NCI-H748 (cell line): Measurements from ENCODE around the gene RPTOR.

Source experiments
- DNase-seq: peaks from one replicate; lab custom pipeline; 2025; ENCODE audit not compliant: unreplicated experiment; lab: John Stamatoyannopoulos, UW

Gene RPTOR

DNA sequence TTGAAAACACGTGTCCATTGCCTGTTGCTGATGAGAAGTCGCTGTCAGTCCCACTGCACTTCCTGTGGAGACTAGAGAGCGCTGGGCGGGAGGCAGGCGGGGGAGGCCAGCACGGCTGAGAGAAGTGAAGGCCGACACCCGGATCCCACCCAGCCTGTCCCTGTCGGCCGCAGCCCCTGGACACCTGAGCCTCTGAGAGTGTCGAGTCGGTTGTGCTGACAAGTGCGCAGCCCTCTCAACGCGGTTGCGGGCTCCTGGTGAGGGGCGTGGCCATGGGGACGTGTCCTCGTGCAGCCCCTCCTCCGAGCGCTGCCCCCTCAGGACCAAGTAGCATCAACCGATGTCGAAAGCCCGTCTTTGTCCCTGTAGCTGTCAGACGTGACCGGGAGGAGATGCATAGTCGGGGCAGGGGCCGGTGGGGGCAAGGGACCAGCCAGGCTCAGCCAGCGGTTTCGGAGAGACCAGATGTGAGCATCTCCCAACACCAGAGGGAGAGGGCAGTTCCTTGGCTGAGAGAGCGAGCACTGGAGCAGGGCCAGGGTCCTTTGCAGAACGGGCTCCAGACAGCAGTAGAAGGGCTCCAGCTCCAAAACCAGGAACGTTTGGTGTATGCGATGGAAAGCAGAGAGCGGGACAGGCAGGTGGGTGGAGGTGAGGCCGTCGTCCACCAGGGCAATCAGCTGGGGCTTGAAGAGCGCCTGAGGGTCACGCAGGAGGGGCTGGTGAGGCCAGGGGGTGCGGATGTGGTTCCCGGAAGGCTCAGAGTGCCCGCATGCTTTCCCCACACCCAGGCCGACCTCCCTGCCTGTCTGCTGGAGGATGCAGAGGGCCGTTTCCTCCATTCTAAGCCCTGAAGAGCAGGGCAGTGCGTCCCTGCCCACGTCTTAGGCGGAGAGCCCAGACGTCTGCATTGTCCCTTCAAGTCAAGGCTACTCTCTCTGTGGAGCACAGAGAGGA lies 403.7 kb downstream of the RPTOR start:
- DNase-seq: no peak

DNA sequence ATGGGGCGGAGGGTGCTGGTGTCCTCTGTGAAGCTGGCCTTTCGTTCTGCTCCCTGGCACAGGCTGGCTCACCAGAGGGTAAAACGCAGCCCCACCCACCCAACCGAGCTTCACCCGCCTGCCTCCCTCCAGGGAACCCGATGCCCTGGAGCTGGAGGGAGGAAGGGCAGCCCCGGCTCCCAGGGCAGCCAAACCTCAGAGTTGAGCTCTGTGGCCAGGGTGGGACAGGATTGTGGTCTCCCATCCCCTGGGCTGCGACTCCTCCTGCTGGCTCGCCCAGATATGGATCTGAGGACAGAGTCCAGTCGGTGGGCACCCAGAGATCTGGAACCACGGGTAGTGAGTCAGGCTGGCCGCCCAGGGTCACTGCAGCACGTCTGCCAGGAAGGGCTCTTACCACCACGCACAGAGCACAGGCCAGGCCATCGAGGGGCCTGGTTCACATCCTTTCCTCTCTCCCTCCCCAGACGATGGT lies 404.4 kb downstream of the RPTOR start:
- no peak for DNase-seq

DNA sequence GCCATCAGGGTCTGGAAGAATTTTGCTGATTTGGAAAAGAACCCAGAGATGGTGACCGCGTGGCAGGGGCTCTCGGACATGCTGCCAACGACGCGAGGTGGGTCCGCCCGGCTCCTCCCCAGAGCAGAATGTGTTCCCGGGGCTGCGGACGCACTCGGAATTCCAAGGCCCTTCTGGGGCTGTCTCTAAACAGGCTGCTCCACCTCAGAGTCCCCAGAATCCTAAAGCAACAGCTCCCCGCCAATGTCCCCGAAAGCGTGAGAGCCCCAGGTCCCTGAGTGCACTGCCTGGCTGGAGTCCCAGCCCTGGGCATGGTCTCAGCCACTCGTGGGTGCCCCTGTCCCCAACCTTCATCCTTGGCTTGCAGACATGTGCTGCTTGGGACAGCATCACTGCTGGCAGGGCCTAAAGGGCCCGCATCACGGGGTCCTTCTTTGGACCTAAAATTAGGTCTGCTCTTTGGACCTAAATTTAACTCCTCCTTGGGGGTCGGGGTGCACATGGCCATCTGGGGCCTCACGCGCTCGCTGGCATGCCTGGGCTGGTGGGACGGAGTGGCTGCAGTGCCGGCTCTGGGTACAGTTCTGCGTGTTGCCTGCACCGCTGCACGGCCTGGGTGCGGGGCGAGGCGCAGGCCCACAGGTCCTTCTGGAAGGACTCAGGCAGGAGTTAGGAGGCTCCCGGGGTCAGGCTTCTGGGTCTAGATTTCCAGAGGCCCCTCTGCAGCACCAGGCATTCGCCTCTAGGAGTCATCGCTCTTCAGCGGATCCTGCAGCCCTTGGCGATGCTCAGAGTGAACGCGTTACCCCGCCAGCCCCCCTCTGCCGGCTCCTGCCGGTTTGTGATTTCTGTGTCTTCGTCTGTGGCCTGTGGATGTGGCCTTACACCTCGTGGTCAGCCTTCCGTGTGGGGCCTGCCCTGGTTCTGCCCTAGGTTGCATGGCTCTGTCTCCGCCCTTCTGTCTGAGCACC lies 405.1 kb downstream of the RPTOR start:
- DNase-seq: no peak

DNA sequence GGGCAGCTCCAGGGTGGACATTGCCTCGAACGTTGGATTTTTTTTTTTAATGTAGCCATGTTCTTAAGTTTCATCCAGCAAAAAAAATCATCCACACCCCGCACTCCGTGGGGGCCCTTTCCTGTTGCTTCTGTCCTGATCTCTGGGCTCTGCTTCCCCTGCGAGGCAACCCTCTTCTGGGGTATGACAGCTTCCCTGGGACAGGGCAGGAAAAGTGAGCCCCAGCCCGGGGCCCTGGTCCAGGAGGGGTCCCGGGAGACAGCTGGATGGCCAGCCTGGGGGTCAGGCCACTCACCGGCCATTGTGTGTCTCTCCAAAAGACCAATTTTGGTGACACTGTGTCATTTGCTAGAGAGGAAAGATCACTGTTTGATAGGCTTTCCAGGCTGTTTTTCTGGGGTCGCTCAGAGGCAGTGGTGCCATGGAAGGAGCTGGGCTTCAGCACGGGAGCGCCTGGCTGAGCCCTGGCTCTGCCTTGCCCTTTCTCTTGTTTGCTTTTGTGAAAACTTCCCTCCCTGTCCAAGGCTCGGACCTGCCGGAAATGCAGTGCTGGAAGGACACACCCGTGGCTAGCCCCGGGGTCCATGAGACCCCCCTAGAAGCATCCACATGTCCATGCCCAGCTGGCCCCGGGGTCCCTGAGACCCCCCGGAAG lies 406.0 kb downstream of the RPTOR start:
- DNase-seq: no peak

DNA sequence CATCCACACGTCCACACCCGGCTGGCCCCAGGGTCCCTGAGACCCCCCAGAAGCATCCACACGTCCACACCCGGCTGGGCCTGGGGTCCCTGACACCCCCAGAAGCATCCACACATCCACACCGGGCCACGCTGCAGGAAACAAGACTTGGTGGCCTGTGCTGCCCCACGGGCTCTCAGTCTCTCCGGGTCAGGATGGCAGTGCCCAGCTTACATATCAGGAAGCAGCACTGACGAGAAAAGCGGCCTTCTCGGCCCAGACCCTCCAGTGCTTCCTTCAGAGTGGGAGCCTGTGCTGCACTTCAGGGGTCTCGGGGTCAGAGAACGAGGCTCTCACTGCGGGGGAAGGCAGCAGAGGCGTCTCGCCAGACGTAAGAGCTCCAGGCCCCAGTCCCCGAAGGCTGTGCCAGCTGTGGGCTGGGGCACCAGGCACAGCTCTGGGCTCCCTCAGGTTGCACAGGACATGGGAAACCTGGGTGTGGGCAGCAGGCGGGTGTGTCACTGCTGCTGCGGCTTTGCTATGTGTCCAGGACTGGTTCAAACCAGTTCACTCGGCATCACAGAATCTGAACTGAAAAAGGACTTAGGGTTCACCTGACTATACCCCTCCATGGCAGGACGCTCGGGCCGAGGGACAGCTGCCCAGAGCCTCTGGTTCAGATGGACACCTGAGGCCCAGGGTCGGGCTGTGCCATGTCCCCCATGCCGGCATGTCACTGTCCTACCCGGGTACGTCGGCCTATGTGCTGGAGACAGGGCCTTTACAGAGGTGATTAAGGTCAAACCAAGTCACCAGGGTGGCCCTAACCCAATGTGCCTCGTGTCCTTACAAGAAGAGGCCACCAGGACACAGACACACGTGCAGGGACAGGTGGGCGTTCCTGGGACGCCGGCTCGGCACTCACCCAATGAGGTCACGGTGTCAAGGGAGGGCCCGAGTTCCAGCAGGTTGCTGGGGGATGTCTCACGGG lies 406.8 kb downstream of the RPTOR start:
- no peak for DNase-seq

DNA sequence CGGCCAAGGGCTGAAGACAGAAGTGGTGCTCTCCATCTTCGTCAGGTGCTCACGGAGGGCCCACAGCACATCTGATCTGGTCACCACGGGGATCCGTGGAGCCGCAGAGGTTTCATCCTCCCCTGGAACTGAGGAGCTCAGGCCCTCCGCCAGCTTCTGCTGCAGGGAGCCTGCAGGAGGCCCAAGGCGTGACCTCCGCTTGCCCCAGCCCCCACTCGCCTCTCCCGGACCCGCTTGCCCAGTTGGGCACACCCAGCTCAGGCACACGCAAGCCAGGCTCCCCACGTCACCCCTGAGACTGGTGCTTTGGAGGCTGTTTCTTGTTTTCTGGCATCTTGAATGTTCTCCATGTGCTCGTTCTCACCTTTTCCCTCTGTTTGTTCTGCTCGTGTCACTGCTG lies 407.7 kb downstream of the RPTOR start:
- no peak for DNase-seq

DNA sequence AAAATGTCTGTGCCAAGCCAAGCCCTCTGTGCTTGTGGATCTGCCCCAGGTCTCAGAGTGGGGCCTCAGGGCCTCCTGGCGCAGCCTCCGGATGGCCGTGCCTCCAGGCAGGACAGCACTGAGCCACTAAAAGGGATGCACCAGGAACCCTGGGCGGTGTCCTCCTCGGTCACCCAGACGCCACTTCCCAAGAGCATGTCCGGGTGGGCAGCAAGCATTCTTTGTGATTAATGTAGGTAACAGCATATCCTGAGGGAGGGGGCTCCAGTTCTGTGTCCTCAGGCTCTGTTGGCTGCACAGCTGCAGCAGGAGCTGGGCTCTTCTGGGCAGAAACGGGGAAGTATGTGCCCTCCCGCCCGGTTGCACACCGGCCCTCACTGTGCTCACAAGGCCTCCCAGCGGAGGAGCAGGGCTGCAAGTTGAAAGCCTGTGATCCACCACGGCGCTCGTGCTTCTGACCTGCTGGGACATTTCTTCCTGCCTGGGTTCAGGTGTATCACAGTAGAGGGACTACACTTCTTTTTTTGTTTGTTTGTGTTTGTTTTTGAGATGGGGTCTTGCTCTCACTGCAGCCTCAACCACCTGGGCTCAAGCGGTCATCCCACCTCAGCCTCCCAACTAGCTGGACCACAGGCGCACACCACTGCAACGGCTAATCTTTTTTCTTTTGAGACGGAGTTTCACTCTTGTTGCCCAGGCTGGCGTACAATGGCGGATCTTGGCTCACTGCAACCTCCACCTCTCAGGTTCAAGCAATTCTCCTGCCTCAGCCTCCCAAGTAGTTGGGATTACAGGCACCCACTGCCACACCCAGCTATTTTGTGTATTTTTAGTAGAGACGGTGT lies 409.1 kb downstream of the RPTOR start:
- DNase-seq: no peak

DNA sequence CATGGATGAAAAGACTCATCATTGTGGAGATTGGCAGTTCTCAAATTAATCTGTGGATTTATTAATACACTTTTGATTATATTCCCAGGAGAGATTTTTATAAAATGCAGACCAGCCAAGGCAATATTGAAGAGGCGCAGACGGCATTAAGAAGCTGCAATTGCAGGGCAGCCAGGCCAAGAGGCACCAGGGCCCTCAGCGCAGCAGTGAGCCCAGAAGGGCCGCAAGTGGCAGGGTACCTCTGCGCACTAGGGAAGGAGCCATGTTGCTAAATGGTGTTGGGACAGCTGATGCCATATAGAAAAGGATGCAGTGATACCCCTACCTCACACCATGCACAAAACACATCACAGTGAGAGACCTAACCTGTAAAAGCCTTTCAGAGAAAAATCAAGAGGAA lies 410.4 kb downstream of the RPTOR start:
- DNase-seq: no peak

DNA sequence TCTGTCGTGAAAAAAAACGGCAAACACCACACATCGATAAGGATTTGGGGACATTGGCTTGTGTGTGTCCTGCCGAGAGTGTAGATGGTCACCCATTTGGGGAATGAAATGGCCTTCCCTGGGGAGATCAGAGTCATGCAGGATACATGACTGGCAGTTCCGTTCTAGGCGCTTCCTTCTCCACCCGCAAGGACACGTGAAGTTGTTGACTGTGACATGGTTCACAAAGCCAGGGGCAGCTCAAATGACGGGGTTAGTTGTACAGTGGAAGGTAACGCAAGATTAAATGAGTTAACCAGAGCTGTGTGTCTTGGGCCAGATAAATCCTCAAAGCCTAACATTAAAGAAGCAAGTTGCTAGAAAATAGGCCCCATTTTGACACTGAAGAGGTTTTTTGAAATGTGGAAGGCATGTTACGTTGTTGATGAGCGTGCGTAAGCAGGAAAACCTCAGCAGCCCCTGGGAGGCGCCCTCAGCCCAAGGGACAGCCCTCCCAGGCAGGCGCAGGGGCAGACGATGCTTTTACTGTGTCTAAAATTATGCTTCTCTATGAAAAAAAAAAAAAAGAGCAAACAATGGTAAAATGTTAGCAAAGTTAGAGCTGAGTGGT lies 411.1 kb downstream of the RPTOR start:
- DNase-seq: no peak

DNA sequence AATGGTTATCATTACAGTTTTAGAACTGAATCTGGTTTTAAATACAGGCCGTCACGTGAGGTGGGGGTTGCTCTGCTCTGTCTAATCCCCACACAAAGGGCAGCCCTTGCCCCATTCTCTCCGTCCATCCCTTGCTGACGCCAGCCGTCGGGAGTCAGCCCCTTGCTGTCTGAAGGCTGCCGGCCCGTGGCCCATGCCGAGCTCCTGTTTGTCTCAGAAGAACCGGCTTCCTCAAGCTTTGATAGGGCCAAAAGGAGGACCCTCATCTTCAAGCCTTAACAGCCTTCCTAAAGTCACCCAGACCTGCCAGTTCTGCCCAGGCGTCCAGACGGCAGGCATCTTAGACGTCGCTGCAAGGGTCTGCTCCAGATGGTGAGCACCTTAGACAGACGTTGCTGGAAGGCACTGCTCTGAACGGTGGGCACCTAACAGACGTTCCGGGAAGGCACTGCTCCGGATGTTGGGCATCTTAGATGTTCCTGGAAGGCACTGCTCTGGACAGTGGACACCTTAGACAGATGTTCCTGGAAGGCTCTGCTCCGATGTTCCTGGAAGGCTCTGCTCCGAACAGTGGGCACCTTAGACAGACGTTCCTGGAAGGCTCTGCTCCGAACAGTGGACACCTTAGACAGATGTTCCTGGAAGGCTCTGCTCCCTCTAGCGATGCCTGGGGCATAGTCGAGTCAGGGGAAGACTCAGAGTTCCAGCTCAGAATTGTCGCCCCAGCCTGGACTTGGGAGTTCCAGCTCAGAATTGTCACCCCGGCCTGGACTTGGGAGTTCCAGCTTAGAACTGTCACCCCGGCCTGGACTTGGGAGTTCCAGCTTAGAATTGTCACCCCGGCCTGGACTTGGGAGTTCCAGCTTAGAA lies 411.9 kb downstream of the RPTOR start:
- DNase-seq: no peak

DNA sequence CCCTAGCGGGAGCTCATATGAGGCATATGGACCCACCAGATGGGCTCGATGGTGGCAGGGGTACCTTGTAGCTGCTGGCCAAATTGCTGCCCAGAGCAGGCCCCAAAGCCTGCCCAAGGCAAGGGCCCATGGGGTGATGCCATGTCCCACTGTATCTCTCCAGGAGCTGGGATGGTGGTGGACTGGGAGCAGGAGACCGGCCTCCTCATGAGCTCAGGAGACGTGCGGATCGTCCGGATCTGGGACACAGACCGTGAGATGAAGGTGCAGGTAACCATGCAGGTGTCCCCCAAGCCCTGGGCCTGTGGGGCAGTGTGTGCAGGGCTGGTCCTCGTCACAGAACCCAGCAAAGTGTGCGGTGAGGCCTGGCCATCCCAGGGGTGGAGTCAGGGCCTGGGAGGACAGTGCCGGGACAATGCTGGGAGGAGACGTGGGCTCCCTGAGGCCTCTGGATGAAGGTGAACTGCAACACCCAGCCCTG lies 412.9 kb downstream of the RPTOR start:
- no peak for DNase-seq

DNA sequence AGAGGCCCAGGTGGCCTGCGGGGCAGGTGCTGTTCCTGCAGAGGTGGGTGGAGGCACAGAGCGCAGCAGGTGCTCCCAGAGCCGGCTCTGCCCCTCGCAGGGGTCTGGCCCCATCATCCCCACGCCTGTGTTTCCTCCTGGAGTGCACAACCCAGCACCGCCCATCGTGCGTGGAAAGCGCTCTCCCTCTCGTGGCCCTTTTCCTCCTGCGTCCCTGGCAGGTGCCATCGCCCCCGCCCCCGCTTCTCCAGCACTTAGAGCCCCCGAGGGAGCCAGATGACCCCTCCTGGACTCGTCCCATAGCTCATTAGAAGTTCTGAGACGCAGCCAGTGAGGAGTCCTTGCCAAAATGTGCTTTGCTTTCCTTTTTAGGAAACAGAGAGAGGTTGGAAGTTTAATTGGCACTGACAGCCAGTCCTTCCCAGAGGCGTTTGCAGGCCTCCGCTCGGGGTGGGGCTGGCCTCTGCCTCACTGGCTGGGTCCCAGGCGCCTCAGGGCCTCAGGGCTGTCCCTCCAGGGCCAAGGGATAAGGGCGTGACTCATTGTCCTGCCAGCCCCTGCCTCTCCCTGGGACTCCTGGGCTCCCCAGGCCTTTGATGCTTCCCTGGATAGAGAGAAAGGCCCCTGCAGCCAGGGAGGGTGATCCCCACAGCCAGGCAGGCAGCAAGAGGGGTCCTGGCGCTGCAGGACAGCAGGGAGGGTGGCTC lies 414.8 kb downstream of the RPTOR start:
- no peak for DNase-seq

DNA sequence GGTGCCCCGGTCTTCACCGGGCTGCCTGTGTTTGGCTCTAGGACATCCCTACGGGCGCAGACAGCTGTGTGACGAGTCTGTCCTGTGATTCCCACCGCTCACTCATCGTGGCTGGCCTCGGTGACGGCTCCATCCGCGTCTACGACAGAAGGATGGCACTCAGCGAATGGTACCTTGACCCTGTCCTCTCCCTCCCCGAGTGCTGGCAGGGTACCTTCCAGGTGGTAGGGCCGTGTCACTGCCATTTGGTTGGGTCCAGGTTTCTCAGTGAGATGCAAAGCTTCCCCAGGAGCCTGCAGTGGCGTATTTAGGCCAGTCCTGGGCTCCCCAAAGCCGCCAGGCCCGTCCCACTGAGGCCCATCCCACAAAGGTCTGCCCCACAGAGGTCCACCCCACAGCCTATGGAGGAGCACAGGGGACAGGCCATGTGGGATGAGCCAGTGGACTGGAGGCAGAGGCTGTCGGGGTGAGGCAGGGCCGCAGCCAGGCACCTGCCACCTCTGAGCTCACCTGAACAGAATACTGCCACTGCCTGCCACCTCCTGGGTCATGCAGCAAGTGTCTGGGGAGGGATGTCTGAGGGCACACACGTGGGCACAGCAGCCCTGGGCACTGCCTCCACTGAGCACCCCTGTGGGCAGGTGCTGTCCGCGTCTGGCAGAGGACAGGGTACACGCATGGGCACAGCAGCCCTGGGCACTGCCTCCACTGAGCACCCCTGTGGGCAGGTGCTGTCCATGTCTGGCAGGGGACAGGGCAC lies 415.6 kb downstream of the RPTOR start:
- DNase-seq: no peak

DNA sequence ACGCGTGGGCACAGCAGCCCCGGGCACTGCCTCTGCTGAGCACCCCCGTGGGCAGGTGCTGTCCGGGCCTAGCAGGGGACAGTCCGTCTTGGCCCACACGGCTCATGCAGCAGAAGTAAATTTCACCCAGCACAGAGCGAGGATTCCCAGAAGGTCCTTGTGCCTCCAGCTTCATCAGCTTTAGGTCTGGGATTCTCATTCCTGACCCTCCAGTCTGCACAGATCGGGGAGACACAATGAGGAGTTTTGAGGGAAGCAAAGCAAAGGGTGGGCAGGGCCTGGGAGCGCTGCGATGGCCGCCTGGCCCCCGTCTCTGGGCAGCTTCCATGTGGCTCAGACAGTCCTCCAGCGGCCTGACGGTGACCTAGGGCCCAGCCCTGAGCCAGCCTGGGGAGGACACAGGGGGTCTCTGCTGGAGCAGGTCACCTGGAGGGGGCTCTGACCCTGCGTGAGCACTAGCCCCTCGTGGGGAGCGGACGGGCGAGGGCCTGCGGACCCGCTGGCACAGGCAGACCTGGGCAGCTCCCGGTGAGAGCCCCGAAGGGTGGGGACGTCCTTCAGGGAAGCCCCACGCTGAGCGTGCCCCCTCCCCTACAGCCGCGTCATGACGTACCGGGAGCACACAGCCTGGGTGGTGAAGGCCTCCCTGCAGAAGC lies 416.3 kb downstream of the RPTOR start:
- DNase-seq: no peak

DNA sequence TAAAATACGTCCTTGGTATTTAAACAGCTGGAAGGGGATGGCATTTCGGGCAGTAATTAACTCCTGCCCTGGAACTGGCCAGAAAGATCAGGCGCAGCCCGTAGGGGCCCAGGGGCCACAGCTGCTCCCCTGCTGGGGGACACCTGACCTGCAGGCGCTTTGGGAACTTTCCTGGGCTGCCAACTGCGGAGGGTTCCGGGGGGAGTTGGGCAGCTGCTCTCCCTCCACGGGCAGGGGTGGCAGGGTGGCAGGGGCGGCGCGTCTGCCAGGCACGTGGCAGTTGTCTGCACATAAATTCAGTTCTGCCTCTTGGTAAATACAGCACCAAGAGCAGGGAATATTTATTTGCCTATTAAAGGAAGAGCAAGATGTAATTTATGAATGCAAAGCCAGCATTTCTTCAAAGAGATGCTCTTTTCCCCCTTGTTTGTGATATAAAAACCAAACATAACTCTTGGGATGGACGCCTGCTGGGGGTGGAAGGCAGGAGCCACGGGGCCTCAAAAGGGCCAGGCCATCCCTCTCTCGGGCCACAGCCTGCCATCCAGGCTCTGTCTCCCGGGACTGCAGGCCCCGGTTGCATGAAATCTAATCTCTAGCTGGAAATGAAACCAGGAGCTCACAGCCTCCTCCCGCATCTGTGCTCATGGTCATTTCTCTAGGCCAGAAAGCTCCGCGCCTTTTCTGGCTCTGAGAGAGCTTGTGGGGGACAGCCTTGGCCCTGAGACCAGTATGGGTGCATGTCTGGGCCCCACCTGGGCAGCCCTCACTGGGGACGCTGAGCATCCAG lies 417.1 kb downstream of the RPTOR start:
- no peak for DNase-seq
